HG02642 (cell line): ENCODE measurements around the gene NBPF3.

Experiments
- ATAC-seq: cut with Tn5 transposase; IDR thresholded peaks from one replicate; pipeline ENCODE4 v1.9.1; 2021; ENCODE audit warnings: mild to moderate bottlenecking; ENCODE audit not compliant: unreplicated experiment, poor library complexity

The NBPF3 gene

DNA sequence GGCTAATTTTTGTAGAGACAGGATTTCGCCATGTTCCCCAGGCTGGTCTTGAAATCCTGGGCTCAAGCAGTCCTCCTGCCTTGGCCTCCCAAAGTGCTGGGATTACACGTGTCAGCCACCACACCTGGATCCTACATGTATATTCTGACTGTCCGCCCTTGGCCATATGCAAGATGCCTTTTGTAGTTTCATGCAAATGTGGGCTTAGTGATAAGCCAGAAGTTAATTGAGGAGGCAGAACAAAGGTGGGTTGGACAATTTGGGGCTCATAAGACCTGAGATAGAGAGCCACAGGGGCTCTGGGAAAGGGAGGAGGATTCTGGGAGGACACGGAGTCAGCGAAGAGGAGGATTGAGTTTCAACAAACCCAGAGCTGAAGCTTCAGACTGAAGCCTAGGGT is 94.2 kb downstream of the NBPF3 start:
- no peak for ATAC-seq
